ENCODE measurements around the gene CC2D2A. TPM values are rescaled to one million over a fixed set of nuclear protein-coding genes. Genes with fewer than 3 reads are reported as not detected.

CC2D2A gene
- total RNA-seq (10 to 100 TPM; 12.5 to 32.7 (median 16.5) TPM), polyA plus RNA-seq (10 to 100 TPM in 2 of 3 donors, 1 to 10 TPM in 1; 5.7 to 12.7 (median 11.4) TPM)
- long read RNA-seq, donor 1: 0 reads
- long read RNA-seq, donor 2, partial matches to known transcripts: 7 of 15 reads
- long read RNA-seq, donor 2, other reads (novel, unspliced or antisense): 8 of 15 reads
- long read RNA-seq, donor 3: 0 reads
- long read RNA-seq, donor 4: 0 reads
- long read RNA-seq, donor 5, partial matches to known transcripts: 5 of 5 reads
- long read RNA-seq, donor 5, other reads (novel, unspliced or antisense): 0 of 5 reads
- long read RNA-seq, donor 6: 0 reads
- long read RNA-seq, donor 7: 0 reads
- long read RNA-seq, donor 8: 0 reads
- long read RNA-seq, donor 9, partial matches to known transcripts: 0 of 3 reads
- long read RNA-seq, donor 9, other reads (novel, unspliced or antisense): 0 of 3 reads
- long read RNA-seq, donor 10: 0 reads

DNA sequence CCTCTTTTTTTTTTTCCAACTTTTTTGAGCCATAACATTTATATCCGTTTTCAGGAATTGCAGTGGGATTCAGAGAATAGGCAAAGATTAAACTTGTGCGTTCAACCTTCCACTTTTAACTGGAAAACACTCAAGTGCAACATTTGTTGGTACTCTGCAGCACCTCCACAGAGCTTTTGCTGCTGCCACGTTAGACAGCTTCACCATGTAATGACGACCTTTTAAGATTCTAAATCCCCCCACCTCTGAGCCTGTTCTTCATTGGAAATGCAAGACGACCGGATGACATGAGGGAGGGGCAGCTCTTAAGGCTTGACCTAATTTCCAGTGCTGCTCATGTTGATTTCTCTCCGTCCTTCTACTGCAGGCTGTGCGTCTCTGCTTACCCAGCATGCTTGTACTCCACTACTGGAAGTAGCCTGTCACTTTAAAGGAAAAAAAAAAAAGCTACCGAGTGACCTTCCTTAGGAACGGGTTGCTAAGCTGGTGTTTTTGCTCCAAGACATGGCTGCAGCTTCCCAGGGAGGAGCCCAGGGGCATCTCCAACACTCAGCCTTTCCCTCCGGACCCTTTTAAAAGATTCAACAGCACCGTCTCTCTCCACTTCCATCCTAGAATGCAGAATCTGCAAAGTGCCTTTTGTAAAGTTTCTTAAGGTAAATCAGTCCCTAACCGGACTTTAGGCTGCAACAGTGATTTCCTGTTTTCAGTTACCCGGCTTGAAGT lies at the start of gene CC2D2A:
Gene CC2D2A (plus strand): TSS at position 481 of the 726 bp plus-strand sequence. CDS start 6,051 bp downstream, outside the sequence.
- Histone ChIP-seq H3K36me3 (no peaks in the 10 kb centered on the region), H3K4me1 (peaks cover 0 to 47% (median 22%) of the 10 kb centered on the region in 4 donors), H3K27me3 (no peaks in the 10 kb centered on the region), H3K9me3 (no peaks in the 10 kb centered on the region), H3K4me3 (peak within 1 kb of the TSS; percentile 48 to 64 (median 54)), H3K27ac (peak within 1 kb of the TSS in 4 of 5 donors; percentile 28 to 69 (median 52))
- intact Hi-C loops (cut with DNase I; ENCODE audit: low total_unique reads): no loop called here
- DNase-seq: peak in 1 of 2 donors; percentile 83
- 3 to 8% (median 6%) methylated on average over 14 of the region's 14 CpGs for WGBS, 5 donors
- TF ChIP-seq, protein P1, sequence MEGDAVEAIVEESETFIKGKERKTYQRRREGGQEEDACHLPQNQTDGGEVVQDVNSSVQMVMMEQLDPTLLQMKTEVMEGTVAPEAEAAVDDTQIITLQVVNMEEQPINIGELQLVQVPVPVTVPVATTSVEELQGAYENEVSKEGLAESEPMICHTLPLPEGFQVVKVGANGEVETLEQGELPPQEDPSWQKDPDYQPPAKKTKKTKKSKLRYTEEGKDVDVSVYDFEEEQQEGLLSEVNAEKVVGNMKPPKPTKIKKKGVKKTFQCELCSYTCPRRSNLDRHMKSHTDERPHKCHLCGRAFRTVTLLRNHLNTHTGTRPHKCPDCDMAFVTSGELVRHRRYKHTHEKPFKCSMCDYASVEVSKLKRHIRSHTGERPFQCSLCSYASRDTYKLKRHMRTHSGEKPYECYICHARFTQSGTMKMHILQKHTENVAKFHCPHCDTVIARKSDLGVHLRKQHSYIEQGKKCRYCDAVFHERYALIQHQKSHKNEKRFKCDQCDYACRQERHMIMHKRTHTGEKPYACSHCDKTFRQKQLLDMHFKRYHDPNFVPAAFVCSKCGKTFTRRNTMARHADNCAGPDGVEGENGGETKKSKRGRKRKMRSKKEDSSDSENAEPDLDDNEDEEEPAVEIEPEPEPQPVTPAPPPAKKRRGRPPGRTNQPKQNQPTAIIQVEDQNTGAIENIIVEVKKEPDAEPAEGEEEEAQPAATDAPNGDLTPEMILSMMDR (IDR thresholded peaks at IDR 0.05): no peak
- TF ChIP-seq EP300 (IDR thresholded peaks at IDR 0.05) (no peak), POLR2AphosphoS5 (IDR thresholded peaks at IDR 0.05) (no peak), POLR2A (IDR thresholded peaks at IDR 0.05) (no peak)

DNA sequence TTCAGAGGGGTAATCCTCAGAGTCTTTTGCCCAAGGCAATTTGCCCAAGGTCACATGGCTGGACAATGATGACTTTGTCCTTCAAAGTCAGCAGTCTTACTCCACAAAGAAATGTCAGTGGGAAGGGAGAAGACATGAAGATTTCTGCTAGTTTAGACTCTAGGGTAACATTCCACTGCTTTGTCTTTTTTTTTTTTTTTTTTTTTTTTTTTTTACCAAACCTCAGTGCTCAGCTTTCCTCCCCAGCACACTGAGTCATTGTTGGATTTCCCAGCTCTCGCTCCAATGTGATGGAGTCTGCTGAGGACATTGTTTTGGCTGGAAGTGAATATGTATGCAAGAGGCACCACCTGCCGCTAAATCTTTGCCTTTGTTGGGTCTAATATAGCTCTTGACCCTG lies 49.0 kb upstream of the CC2D2A start:
- H3K27ac ChIP-seq: peak overlapping the region in 2 of 5 donors; percentile 22 to 28
- no peaks in the 10 kb centered on the region for H3K36me3 ChIP-seq
- TF ChIP-seq POLR2A (IDR thresholded peaks at IDR 0.05): no peak
- TF ChIP-seq EP300 (IDR thresholded peaks at IDR 0.05): no peak
- TF ChIP-seq, protein P1 (IDR thresholded peaks at IDR 0.05): no peak
- no peak for TF ChIP-seq POLR2AphosphoS5 (IDR thresholded peaks at IDR 0.05)
- no peak overlapping the region for H3K4me3 ChIP-seq
- no peaks in the 10 kb centered on the region for H3K9me3 ChIP-seq
- peaks cover 0 to 54% (median 18%) of the 10 kb centered on the region in 4 donors for H3K4me1 ChIP-seq
- H3K27me3 ChIP-seq: no peaks in the 10 kb centered on the region
- no peak for DNase-seq
- intact Hi-C loops (cut with DNase I; ENCODE audit: low total_unique reads): no loop called here
- WGBS, 5 donors: 43 to 77% (median 67%) methylated on average over 2 of the region's 2 CpGs

DNA sequence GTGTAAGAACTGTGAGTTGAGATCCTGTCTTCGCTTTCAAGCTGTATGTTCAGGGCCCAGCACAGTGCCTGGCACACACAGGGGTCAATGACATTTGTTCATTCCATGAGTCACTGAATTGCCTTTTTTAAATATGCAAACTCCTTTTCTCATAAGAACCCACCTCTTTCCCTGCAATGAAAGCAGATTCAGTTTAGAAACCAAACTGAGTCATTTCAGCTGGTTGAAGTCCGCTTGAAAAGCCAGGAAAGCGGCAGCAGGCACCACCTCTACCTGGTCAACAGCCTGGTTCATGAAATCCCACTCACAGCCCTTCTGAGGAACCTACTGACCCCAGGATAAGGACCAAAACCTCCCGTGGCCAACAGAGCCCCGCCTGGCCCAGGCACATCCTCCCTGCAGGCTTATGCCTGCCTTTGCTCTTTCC lies 46.4 kb upstream of the CC2D2A start:
- intact Hi-C loops (cut with DNase I; ENCODE audit: low total_unique reads): no loop called here
- DNase-seq: no peak
- 65 to 80% (median 70%) methylated on average over 5 of the region's 5 CpGs for WGBS, 5 donors
- Histone ChIP-seq H3K4me3 (no peak overlapping the region), H3K27me3 (no peaks in the 10 kb centered on the region), H3K27ac (peak overlapping the region in 2 of 5 donors; percentile 49 to 64), H3K36me3 (no peaks in the 10 kb centered on the region), H3K4me1 (peaks cover 0 to 39% (median 11%) of the 10 kb centered on the region in 4 donors), H3K9me3 (no peaks in the 10 kb centered on the region)
- no peak for TF ChIP-seq EP300 (IDR thresholded peaks at IDR 0.05)
- no peak for TF ChIP-seq POLR2AphosphoS5 (IDR thresholded peaks at IDR 0.05)
- no peak for TF ChIP-seq POLR2A (IDR thresholded peaks at IDR 0.05)

DNA sequence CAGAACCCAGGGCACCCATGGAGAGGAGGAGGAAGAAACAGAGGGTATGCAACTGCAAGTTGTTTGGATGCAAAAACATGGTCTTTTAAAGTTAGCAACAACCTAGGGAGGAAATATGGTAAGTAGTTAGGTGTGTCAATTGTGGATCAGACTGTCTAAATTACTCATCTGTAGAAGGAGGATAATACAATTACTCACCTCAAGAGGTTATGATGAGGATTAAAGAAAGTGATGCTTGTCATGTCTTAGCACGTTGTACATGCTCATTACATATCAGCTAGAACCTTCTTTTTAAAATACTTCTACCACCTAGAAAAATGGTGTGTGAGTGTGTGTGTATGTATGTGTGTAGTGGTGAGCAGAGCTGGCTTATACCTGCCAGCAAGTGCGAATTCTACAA lies 44.2 kb upstream of the CC2D2A start:
- H3K9me3 ChIP-seq: no peaks in the 10 kb centered on the region
- no peak for DNase-seq
- no peak for TF ChIP-seq POLR2AphosphoS5 (IDR thresholded peaks at IDR 0.05)
- TF ChIP-seq, protein P1 (IDR thresholded peaks at IDR 0.05): no peak
- no peak for TF ChIP-seq POLR2A (IDR thresholded peaks at IDR 0.05)
- TF ChIP-seq EP300 (IDR thresholded peaks at IDR 0.05): no peak
- peaks cover 0 to 31% (median 7%) of the 10 kb centered on the region in 4 donors for H3K4me1 ChIP-seq
- intact Hi-C loops (cut with DNase I; ENCODE audit: low total_unique reads): no loop called here
- no peak overlapping the region for H3K27ac ChIP-seq
- H3K27me3 ChIP-seq: no peaks in the 10 kb centered on the region
- no peaks in the 10 kb centered on the region for H3K36me3 ChIP-seq
- H3K4me3 ChIP-seq: no peak overlapping the region
- 65 to 91% (median 87%) methylated on average over 2 of the region's 2 CpGs for WGBS, 5 donors
